ENCODE data around the gene CROCC. TPM values are rescaled to one million over a fixed set of nuclear protein-coding genes. Genes with fewer than 3 reads are reported as not detected.

CROCC gene
- total RNA-seq, 4 donors from 2014 or later = 15.2 to 33.1 (median 22.1) TPM

- H3K9me3 ChIP-seq = no peaks in the 10 kb centered on the region
- no peaks in the 10 kb centered on the region for H3K27me3 ChIP-seq
- no peak overlapping the region for H3K4me3 ChIP-seq (replicated peaks in 1 of 3)
- H3K4me1 ChIP-seq = no peaks in the 10 kb centered on the region
- H3K27ac ChIP-seq = no peak overlapping the region
- whole genome bisulfite sequencing, 2 donors = 93 to 96% methylated on average over 5 to 8 of the region's 8 CpGs
- TF ChIP-seq, protein P1, sequence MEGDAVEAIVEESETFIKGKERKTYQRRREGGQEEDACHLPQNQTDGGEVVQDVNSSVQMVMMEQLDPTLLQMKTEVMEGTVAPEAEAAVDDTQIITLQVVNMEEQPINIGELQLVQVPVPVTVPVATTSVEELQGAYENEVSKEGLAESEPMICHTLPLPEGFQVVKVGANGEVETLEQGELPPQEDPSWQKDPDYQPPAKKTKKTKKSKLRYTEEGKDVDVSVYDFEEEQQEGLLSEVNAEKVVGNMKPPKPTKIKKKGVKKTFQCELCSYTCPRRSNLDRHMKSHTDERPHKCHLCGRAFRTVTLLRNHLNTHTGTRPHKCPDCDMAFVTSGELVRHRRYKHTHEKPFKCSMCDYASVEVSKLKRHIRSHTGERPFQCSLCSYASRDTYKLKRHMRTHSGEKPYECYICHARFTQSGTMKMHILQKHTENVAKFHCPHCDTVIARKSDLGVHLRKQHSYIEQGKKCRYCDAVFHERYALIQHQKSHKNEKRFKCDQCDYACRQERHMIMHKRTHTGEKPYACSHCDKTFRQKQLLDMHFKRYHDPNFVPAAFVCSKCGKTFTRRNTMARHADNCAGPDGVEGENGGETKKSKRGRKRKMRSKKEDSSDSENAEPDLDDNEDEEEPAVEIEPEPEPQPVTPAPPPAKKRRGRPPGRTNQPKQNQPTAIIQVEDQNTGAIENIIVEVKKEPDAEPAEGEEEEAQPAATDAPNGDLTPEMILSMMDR (IDR thresholded peaks at IDR 0.05) = no peak
- TF ChIP-seq POLR2A (IDR thresholded peaks at IDR 0.05) = no peak
- DNase-seq = no peak
- intact Hi-C loops (cut with DNase I) = no loop called here
- peaks cover 20 to 42% of the 10 kb centered on the region in 2 donors for H3K36me3 ChIP-seq
These were observed 78.1 kb downstream of the CROCC start for GRCh38 chr1:16999863-17000262.

GRCh38 chr1:17001760-17002523 lies 80.2 kb downstream of the CROCC start:
- 92% methylated on average over 13 to 17 of the region's 19 CpGs for WGBS, 2 donors
- no peak for TF ChIP-seq POLR2A (IDR thresholded peaks at IDR 0.05)
- TF ChIP-seq, protein P1 (IDR thresholded peaks at IDR 0.05) = no peak
- Histone ChIP-seq H3K9me3 (no peaks in the 10 kb centered on the region), H3K27ac (no peak overlapping the region), H3K36me3 (peaks cover 26 to 40% of the 10 kb centered on the region in 2 donors), H3K4me3 (replicated peaks in 1 of 3) (no peak overlapping the region), H3K27me3 (no peaks in the 10 kb centered on the region), H3K4me1 (no peaks in the 10 kb centered on the region)
- no peak for DNase-seq
- intact Hi-C loops (cut with DNase I) = no loop called here

DNA sequence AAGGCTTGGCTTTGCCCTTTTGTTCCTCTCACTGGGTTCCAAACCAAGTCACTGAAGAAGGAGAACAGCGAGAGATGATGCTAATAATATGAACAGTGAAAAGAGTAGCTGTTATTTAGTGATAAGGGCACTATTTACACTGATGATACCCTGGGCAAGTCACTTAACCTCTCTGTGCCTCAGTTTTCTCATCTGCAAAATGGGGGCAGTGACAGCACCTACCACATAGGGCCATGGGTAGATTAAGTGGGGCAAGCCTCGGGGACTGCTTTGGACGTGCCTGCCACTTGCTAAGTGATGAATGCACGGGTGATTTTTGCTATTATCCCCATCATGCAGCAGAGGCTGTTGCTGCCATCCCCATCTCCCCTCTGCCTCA lies 80.8 kb downstream of the CROCC start:
- TF ChIP-seq, protein P1 (IDR thresholded peaks at IDR 0.05) = no peak
- no peak for TF ChIP-seq POLR2A (IDR thresholded peaks at IDR 0.05)
- Histone ChIP-seq H3K4me1 (no peaks in the 10 kb centered on the region), H3K27ac (no peak overlapping the region), H3K36me3 (peaks cover 26 to 40% of the 10 kb centered on the region in 2 donors), H3K9me3 (no peaks in the 10 kb centered on the region), H3K4me3 (replicated peaks in 1 of 3) (no peak overlapping the region), H3K27me3 (no peaks in the 10 kb centered on the region)
- intact Hi-C loops (cut with DNase I) = no loop called here
- WGBS, 2 donors = 88 to 92% methylated on average over 3 to 4 of the region's 4 CpGs
- DNase-seq = no peak

DNA sequence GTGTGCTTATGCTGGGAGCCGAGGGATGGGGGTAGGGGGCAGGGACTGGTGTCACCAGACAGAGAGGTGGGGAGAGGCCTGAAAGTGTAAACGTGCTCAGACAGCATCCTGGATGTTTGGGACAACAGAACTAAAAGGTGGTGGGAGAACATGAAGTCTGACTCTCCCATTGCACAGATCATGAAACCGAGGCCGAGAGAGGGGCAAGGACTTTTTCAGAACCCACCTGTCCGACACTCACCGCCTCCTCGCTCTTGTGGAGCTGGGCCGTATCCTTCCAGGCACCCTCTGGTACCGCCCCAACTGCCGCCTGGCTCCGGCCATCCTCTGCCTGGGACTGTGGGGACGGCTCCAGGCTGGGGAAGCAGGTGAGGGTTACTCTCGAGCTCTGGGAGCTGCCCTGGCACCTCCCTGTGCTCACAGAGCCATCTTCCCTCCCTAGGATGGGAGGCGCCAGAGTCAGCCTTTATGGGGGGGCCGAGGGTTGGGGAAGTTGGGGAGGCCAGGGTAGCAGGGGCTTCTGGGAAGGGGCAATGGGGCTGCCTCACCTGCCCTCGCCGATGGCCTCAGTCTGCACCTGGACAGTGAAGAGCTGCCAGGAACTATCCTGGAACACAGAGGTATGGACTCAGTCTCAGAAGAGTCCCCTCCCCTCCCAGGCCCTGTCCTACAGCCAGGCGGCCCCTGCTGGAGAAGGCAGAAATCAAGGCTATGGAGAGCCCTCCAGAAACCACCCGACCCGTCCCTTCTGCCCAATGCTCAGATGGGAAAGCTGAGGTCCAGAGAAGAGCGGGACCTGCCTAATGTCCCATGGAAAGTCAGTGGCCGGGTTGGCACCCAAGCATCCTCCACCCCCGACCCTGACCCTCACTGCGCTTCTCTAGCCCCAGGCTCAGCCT lies 83.0 kb downstream of the CROCC start:
- peaks cover 0 to under 1% of the 10 kb centered on the region in 2 donors for H3K4me1 ChIP-seq
- no peak overlapping the region for H3K4me3 ChIP-seq (replicated peaks in 1 of 3)
- no peak overlapping the region for H3K27ac ChIP-seq
- 93 to 94% methylated on average over 20 to 22 of the region's 24 CpGs for WGBS, 2 donors
- H3K9me3 ChIP-seq = no peaks in the 10 kb centered on the region
- no peak for DNase-seq
- H3K27me3 ChIP-seq = no peaks in the 10 kb centered on the region
- intact Hi-C loops (cut with DNase I) = no loop called here
- TF ChIP-seq, protein P1 (IDR thresholded peaks at IDR 0.05) = no peak
- TF ChIP-seq POLR2A (IDR thresholded peaks at IDR 0.05) = no peak
- H3K36me3 ChIP-seq = peaks cover 26 to 28% of the 10 kb centered on the region in 2 donors

DNA sequence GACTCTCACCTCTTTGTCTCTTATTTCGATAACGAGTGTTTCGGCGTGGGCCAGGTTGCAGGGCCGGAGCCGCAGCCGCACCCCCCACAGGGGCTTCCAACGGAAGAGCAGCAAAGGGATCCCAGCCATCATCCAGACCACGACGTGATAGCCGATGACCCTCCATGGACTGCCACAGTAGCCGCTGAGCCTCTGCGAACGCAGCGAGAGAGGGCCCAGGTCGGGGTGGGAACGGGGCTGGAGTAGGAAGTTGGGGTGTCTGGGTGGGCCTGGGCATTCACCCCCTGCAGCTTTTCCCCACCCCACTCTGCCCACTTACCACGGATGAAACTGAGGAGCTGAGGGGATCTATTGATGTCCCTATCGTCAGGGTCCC lies 83.6 kb downstream of the CROCC start:
- Histone ChIP-seq H3K4me3 (replicated peaks in 1 of 3) (no peak overlapping the region), H3K9me3 (no peaks in the 10 kb centered on the region), H3K36me3 (peaks cover 26 to 27% of the 10 kb centered on the region in 2 donors), H3K4me1 (peaks cover under 1 to 7% of the 10 kb centered on the region in 2 donors), H3K27me3 (no peaks in the 10 kb centered on the region), H3K27ac (no peak overlapping the region)
- TF ChIP-seq, protein P1 (IDR thresholded peaks at IDR 0.05) = no peak
- TF ChIP-seq POLR2A (IDR thresholded peaks at IDR 0.05) = no peak
- intact Hi-C loops (cut with DNase I) = no loop called here
- no peak for DNase-seq
- WGBS, 2 donors = 94 to 95% methylated on average over 19 of the region's 19 CpGs

Data from thyroid gland (tissue), 4 donors.